Suppressor macrophage treated with lipopolysaccharide for 4 hours (primary cell): ENCODE data around the gene ARMH4.
"Not testable (repeated sequence)": the region's sequence is repeated elsewhere in the genome, so short reads cannot be mapped to it uniquely, and the experiment has no call there.

ENCODE experiments used
- DNase-seq: peaks from one replicate; pipeline ENCODE4 v3.0.0-alpha.2; 2020

ARMH4 gene

GRCh38 chr14:58145936-58146335, 6.1 kb downstream of the ARMH4 start:
- no peak for DNase-seq

GRCh38 chr14:58143106-58143505, 8.9 kb downstream of the ARMH4 start:
- DNase-seq: no peak

- no peak for DNase-seq
Measured at GRCh38 chr14:58141893-58142292, 10.1 kb downstream of the ARMH4 start.

GRCh38 chr14:58138714-58139482, 13.1 kb downstream of the ARMH4 start:
- DNase-seq: peak; percentile 15

- DNase-seq: no peak
Measured at GRCh38 chr14:58138031-58138713, 13.8 kb downstream of the ARMH4 start.

GRCh38 chr14:58133739-58134138, 18.3 kb downstream of the ARMH4 start:
- DNase-seq: no peak

- no peak for DNase-seq
Measured at GRCh38 chr14:58131386-58131785, 20.6 kb downstream of the ARMH4 start.

- no peak for DNase-seq
Measured at GRCh38 chr14:58130116-58130782, 21.8 kb downstream of the ARMH4 start.

- no peak for DNase-seq
Measured at GRCh38 chr14:58129208-58129607, 22.8 kb downstream of the ARMH4 start.

- DNase-seq: no peak
Measured at GRCh38 chr14:58128416-58128815, 23.6 kb downstream of the ARMH4 start.

- DNase-seq: not testable (repeated sequence)
Measured at GRCh38 chr14:58122546-58122945, 29.5 kb downstream of the ARMH4 start.

GRCh38 chr14:58121530-58122186, 30.4 kb downstream of the ARMH4 start:
- no peak for DNase-seq

GRCh38 chr14:58119381-58119780, 32.6 kb downstream of the ARMH4 start:
- no peak for DNase-seq

GRCh38 chr14:58118097-58118815, 33.8 kb downstream of the ARMH4 start:
- no peak for DNase-seq

GRCh38 chr14:58109744-58110143, 42.3 kb downstream of the ARMH4 start:
- DNase-seq: no peak

- DNase-seq: peak; percentile 10
Measured at GRCh38 chr14:58108717-58109116, 43.3 kb downstream of the ARMH4 start.

- peak; percentile 67 for DNase-seq
Measured at GRCh38 chr14:58107947-58108552, 44.0 kb downstream of the ARMH4 start.

- no peak for DNase-seq
Measured at GRCh38 chr14:58107041-58107440, 45.0 kb downstream of the ARMH4 start.

- no peak for DNase-seq
Measured at GRCh38 chr14:58106446-58106845, 45.6 kb downstream of the ARMH4 start.

GRCh38 chr14:58104808-58105207, 47.2 kb downstream of the ARMH4 start:
- no peak for DNase-seq

- no peak for DNase-seq
Measured at GRCh38 chr14:58100735-58101368, 51.2 kb downstream of the ARMH4 start.

GRCh38 chr14:58099682-58100081, 52.3 kb downstream of the ARMH4 start:
- no peak for DNase-seq
